Activated effector memory CD4-positive, alpha-beta T cell treated with anti-CD3 and anti-CD28 coated beads, Interleukin-2, amount 50 U/mL, for 16 hours (primary cell): Measurements from ENCODE around the gene ACKR1.
A peak's percentile ranks its signal among the peaks of the same experiment; 100 is the strongest.

Experiments
- DNase-seq: peaks from one replicate; pipeline ENCODE4 v3.0.0-alpha.2; 2020

Gene ACKR1, protein sequence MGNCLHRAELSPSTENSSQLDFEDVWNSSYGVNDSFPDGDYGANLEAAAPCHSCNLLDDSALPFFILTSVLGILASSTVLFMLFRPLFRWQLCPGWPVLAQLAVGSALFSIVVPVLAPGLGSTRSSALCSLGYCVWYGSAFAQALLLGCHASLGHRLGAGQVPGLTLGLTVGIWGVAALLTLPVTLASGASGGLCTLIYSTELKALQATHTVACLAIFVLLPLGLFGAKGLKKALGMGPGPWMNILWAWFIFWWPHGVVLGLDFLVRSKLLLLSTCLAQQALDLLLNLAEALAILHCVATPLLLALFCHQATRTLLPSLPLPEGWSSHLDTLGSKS

GRCh38 chr1:159204161-159205141, at the start of gene ACKR1:
TSS of gene ACKR1 (plus strand) at chr1:159204875. CDS start at chr1:159204960, 85 bp downstream.
- no peak for DNase-seq

DNA sequence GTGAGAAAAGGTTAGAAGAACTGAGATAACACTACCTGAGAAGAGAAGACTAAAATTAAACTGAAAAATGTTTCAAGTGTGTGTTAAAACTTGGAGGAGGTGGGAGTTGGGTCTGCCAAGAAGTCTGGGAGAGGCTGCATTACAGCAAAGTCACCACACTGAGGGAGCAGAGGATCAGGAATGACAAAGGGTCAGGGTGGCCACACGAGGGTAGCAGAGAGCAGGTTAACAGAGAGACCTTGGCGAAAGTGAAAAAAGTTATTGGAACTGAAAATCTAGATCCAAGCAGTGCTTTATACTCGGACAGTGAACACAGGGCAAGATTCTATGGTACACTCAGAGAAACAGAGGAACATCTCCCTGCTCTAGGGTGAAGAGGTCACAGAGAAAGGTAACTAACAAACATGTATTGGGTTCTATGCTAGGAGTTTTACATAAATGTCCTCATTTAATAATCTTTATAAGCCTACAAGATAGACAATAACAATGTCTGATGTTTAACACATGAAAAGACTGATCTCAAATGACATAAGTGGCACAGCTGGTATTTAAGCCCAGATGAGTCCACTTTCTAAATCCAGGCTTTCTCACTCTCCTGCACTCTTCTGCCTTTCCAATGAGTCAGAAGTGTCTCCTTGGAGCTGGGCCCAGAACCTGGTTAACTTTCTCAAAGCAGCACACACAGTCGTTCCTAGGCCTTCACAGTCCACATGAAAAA, 43.5 kb upstream of the ACKR1 start:
- peak; percentile 83 for DNase-seq

GRCh38 chr1:159161719-159162026, 43.0 kb upstream of the ACKR1 start:
- no peak for DNase-seq

GRCh38 chr1:159162516-159163265, 42.0 kb upstream of the ACKR1 start:
- no peak for DNase-seq

- no peak for DNase-seq
Measured at GRCh38 chr1:159163614-159164228, 41.0 kb upstream of the ACKR1 start.

DNA sequence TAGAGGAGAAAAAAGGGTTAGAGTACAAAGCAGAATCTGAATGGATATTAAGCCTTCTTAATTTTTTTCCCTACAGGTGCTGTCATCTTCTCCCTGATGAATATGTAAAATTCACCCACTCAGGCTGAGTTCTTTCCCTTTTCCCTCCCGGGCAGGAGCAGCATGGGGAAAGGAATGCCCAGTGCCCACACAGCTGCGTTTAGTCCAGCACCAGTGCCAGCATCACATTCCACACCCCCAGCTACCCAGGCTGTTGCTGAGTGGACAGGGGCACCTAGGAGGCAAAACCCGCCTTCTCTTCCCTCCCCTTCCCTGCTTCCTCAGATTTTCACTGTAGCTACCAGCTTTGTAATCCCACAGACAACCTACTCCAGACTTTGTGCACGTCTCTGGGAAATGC, 36.6 kb upstream of the ACKR1 start:
- no peak for DNase-seq

GRCh38 chr1:159170639-159171038, 34.0 kb upstream of the ACKR1 start:
- no peak for DNase-seq

GRCh38 chr1:159171254-159171687, 33.4 kb upstream of the ACKR1 start, which contains the start of gene CADM3:
TSS of gene CADM3 (plus strand) at chr1:159171615. CDS start at chr1:159171766, 151 bp downstream.
- DNase-seq, result no peak

DNA sequence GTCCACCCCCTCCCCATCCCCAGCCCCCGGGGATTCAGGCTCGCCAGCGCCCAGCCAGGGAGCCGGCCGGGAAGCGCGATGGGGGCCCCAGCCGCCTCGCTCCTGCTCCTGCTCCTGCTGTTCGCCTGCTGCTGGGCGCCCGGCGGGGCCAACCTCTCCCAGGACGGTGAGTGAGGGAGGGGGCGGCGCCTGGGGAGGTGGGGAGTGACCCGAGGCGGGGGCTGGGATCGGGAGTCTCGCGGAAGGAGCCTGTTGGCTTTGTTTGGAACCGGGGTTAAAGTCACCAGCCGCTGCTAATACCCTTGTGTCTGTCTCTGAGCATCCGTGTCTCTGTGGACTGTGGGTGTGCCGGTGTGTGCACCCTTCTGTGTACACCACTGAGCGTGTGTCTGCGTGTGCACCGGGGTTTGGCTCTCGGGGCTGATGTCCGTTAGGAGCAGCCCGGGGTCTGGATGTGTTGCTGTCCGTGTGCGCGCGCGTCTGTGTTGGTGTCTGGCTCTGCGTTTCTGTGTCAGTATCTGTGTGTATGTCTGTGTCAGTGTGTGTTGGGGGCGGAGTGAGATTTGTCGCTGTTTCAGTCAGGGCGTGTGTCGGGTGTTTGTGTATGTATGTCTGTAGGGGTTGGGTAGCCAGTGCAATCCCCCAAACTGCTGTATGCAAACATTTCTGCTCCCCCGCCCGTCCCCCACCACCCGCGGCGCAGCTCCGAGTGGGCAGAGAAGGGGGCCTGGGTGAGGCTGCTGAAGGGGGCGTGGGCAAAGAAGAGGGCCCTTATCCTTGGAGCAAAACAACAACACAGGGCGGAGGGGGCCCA, 32.8 kb upstream of the ACKR1 start:
- no peak for DNase-seq

GRCh38 chr1:159172614-159173291, 31.9 kb upstream of the ACKR1 start:
- DNase-seq, result no peak

GRCh38 chr1:159173320-159173719, 31.4 kb upstream of the ACKR1 start:
- DNase-seq, result no peak

- DNase-seq, result no peak
Measured at GRCh38 chr1:159175571-159175970, 29.1 kb upstream of the ACKR1 start.

DNA sequence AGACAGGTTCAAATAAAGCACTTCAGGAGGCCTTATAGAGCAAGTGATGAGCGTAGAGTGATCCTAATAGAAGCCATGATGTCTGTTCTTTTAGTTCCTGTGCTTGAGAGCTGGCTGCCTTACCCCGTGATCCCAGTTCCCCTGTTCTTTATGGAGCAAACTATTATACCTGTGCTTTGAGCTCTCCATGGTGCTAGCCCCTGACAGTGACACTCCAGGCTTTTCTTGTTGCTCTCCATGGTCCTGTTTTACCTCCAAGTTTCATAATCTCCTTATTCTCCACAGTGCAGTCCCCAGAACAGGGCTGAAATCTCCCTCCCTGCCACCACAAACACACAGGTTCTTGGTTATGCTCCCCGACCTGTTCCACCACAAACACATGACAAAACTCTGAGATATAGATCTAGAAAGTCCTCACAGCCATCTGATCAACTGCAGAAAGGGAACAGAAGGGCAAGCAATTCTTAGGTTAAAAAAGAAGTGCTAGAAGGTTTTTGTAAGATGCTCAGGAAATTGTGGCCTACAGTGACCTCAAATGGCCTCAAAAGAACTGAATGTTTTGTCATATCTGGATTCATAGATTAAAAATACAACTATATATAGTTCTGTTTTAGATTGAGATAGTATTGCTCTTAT, 27.3 kb upstream of the ACKR1 start:
- no peak for DNase-seq

- no peak for DNase-seq
Measured at GRCh38 chr1:159179906-159180305, 24.8 kb upstream of the ACKR1 start.

DNA sequence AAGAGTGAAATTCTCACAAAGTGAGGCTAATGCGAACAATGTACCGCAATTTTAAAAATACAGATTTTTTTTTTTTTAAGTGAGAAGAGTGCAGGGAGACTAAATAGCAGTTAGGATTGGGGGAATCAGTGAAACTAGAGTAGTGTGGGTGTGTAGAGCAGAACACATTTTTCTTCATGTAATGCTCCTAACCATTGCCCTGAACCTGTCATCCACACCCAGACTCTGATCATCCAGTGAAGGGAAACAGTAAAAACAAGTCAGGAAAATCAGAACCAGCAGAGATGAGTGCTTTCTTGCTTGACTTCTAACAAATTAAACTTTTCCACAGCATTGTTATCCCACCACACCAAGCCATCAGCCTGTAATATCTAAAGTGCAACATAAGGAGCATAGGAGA, 24.2 kb upstream of the ACKR1 start:
- DNase-seq, result no peak

- DNase-seq, result no peak
Measured at GRCh38 chr1:159181328-159182024, 23.2 kb upstream of the ACKR1 start.

- no peak for DNase-seq
Measured at GRCh38 chr1:159184201-159184600, 20.5 kb upstream of the ACKR1 start.

DNA sequence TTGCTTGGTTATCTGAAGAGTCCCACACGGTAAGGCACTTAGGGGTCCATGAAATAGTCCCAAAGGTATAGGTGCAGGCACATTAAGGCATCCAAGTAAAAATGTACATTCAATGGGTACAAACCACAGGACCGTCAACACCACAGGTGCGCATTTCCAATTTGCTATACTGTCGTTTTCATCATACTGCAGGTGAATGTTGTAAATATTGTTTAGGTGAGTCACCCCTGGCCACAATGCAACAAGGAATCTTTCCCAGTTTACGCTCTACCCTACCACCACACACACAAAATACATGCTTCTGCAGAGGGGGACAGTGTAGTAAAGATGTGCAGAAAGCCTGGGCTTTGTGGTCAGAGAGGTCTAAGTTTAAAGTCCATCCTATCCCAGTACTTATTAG, 19.6 kb upstream of the ACKR1 start:
- no peak for DNase-seq

GRCh38 chr1:159187033-159187432, 17.6 kb upstream of the ACKR1 start:
- no peak for DNase-seq
